ENCODE measurements around the gene PLEKHN1. TPM values are rescaled to one million over a fixed set of nuclear protein-coding genes. Genes with fewer than 3 reads are reported as not detected.

PLEKHN1 gene
- total RNA-seq, 1 donor from 2014 or later: 6.4 TPM

- TF ChIP-seq CTCF (conservative IDR thresholded peaks at IDR 0.05): no peak
- H3K36me3 Mint-ChIP-seq: peaks cover 13% of the 10 kb centered on the region
- no peak overlapping the region for H3K27ac Mint-ChIP-seq
- peak overlapping the region; percentile 12 for H3K4me3 Mint-ChIP-seq
- H3K4me1 Mint-ChIP-seq (ENCODE audit: unreplicated experiment): peaks cover 12% of the 10 kb centered on the region
- DNase-seq (ENCODE audit: extremely low spot score, unreplicated experiment): no peak
- H3K27me3 Mint-ChIP-seq: no peaks in the 10 kb centered on the region
- no peaks in the 10 kb centered on the region for H3K9me3 Mint-ChIP-seq
Measured at GRCh38 chr1:954927-955326, 11.4 kb upstream of the PLEKHN1 start.

GRCh38 chr1:955474-955873, 10.8 kb upstream of the PLEKHN1 start:
- Mint-ChIP-seq H3K27ac (no peak overlapping the region), H3K27me3 (no peaks in the 10 kb centered on the region), H3K9me3 (no peaks in the 10 kb centered on the region), H3K36me3 (peaks cover 12% of the 10 kb centered on the region), H3K4me3 (peak overlapping the region; percentile 12), H3K4me1 (ENCODE audit: unreplicated experiment) (peaks cover 12% of the 10 kb centered on the region)
- TF ChIP-seq CTCF (conservative IDR thresholded peaks at IDR 0.05): no peak
- DNase-seq (ENCODE audit: extremely low spot score, unreplicated experiment): no peak

GRCh38 chr1:956636-957035, 9.6 kb upstream of the PLEKHN1 start:
- Mint-ChIP-seq H3K9me3 (no peaks in the 10 kb centered on the region), H3K27ac (no peak overlapping the region), H3K4me1 (ENCODE audit: unreplicated experiment) (peaks cover 12% of the 10 kb centered on the region), H3K36me3 (peaks cover 8% of the 10 kb centered on the region), H3K4me3 (no peak overlapping the region), H3K27me3 (no peaks in the 10 kb centered on the region)
- TF ChIP-seq CTCF (conservative IDR thresholded peaks at IDR 0.05): no peak
- no peak for DNase-seq (ENCODE audit: extremely low spot score, unreplicated experiment)

GRCh38 chr1:958823-959730, 7.2 kb upstream of the PLEKHN1 start, which contains the start of gene NOC2L:
TSS of gene NOC2L (minus strand) at chr1:959256. CDS start at chr1:959240, 16 bp downstream.
- Mint-ChIP-seq H3K4me1 (ENCODE audit: unreplicated experiment) (peaks cover 12% of the 10 kb centered on the region), H3K27me3 (no peaks in the 10 kb centered on the region), H3K9me3 (no peaks in the 10 kb centered on the region), H3K27ac (peak within 1 kb of the TSS; percentile 83), H3K36me3 (peaks cover 8% of the 10 kb centered on the region), H3K4me3 (peak within 1 kb of the TSS; percentile 95)
- peak; percentile 96 for DNase-seq (ENCODE audit: extremely low spot score, unreplicated experiment)
- TF ChIP-seq CTCF (conservative IDR thresholded peaks at IDR 0.05): no peak

GRCh38 chr1:959731-960362, 6.4 kb upstream of the PLEKHN1 start:
- no peak for DNase-seq (ENCODE audit: extremely low spot score, unreplicated experiment)
- H3K4me3 Mint-ChIP-seq: peak overlapping the region; percentile 77

More at GRCh38 chr1:959731-960362, 6.4 kb upstream of the PLEKHN1 start:
- Mint-ChIP-seq H3K9me3 (no peaks in the 10 kb centered on the region), H3K36me3 (peaks cover 8% of the 10 kb centered on the region), H3K27ac (no peak overlapping the region), H3K27me3 (no peaks in the 10 kb centered on the region), H3K4me1 (ENCODE audit: unreplicated experiment) (peaks cover 12% of the 10 kb centered on the region)
- no peak for TF ChIP-seq CTCF (conservative IDR thresholded peaks at IDR 0.05)
